ENCODE data around the gene NCOR1. TPM values are rescaled to one million over a fixed set of nuclear protein-coding genes. Genes with fewer than 3 reads are reported as not detected.
A peak's percentile ranks its signal among the peaks of the same experiment; 100 is the strongest.
"Not testable (repeated sequence)": the region's sequence is repeated elsewhere in the genome, so short reads cannot be mapped to it uniquely, and the experiment has no call there.

NCOR1 gene
- total RNA-seq, 1 donor = 139 TPM

- H3K4me3 ChIP-seq (ENCODE audit: low read depth, low read length) = no peak overlapping the region
- TF ChIP-seq CTCF (IDR thresholded peaks at IDR 0.05; ENCODE audit: insufficient read depth, low read length) = no peak
- DNase-seq (ENCODE audit: low read depth) = no peak
These were observed 28.1 kb upstream of the NCOR1 start for GRCh38 chr17:16243385-16243784.

GRCh38 chr17:16241906-16242399, 26.6 kb upstream of the NCOR1 start:
- no peak for TF ChIP-seq CTCF (IDR thresholded peaks at IDR 0.05; ENCODE audit: insufficient read depth, low read length)
- H3K4me3 ChIP-seq (ENCODE audit: low read depth, low read length) = no peak overlapping the region
- no peak for DNase-seq (ENCODE audit: low read depth)

GRCh38 chr17:16239931-16240330, 24.6 kb upstream of the NCOR1 start:
- DNase-seq (ENCODE audit: low read depth) = no peak
- TF ChIP-seq CTCF (IDR thresholded peaks at IDR 0.05; ENCODE audit: insufficient read depth, low read length) = no peak
- H3K4me3 ChIP-seq (ENCODE audit: low read depth, low read length) = no peak overlapping the region

GRCh38 chr17:16232391-16232790, 17.1 kb upstream of the NCOR1 start:
- no peak for TF ChIP-seq CTCF (IDR thresholded peaks at IDR 0.05; ENCODE audit: insufficient read depth, low read length)
- no peak overlapping the region for H3K4me3 ChIP-seq (ENCODE audit: low read depth, low read length)
- DNase-seq (ENCODE audit: low read depth) = no peak

GRCh38 chr17:16229912-16230561, 14.7 kb upstream of the NCOR1 start:
- not testable (repeated sequence) for DNase-seq (ENCODE audit: low read depth); H3K4me3 ChIP-seq (ENCODE audit: low read depth, low read length)

GRCh38 chr17:16222406-16222805, 7.1 kb upstream of the NCOR1 start:
- DNase-seq (ENCODE audit: low read depth) = no peak
- H3K4me3 ChIP-seq (ENCODE audit: low read depth, low read length) = no peak overlapping the region
- TF ChIP-seq CTCF (IDR thresholded peaks at IDR 0.05; ENCODE audit: insufficient read depth, low read length) = no peak

- TF ChIP-seq CTCF (IDR thresholded peaks at IDR 0.05; ENCODE audit: insufficient read depth, low read length) = no peak
- peak within 1 kb of the TSS; percentile 99 for H3K4me3 ChIP-seq (ENCODE audit: low read depth, low read length)
- peak; percentile 98 for DNase-seq (ENCODE audit: low read depth)
These were observed 1.8 kb upstream of the NCOR1 start, which contains the start of gene PIGL for GRCh38 chr17:16217002-16217635. PIGL (plus strand) TSS chr17:16217210; CDS start chr17:16217227, 17 bp downstream.

GRCh38 chr17:16216341-16217001, 1.1 kb upstream of the NCOR1 start:
- not testable (repeated sequence) for DNase-seq (ENCODE audit: low read depth)
- H3K4me3 ChIP-seq (ENCODE audit: low read depth, low read length) = peak overlapping the region; percentile 99
